ENCODE measurements around the gene MESD.

Gene MESD

GRCh38 chr15:80989518-80990478 lies at the start of gene MESD:
TSS of gene MESD (minus strand) at chr15:80989819. CDS start at chr15:80989791, 28 bp downstream.
- ATAC-seq, result peak; percentile 100
- peaks cover 9% of the 10 kb centered on the region for H3K36me3 Mint-ChIP-seq
- H3K4me3 Mint-ChIP-seq, result peak within 1 kb of the TSS; percentile 92
- peaks cover 43% of the 10 kb centered on the region for H3K4me1 Mint-ChIP-seq
- no peaks in the 10 kb centered on the region for H3K9me3 Mint-ChIP-seq
- peak within 1 kb of the TSS; percentile 91 for H3K27ac Mint-ChIP-seq
- no peaks in the 10 kb centered on the region for H3K27me3 Mint-ChIP-seq

GRCh38 chr15:81038975-81039607 lies 49.5 kb upstream of the MESD start:
- ATAC-seq, result no peak
- H3K36me3 Mint-ChIP-seq, result no peaks in the 10 kb centered on the region
- peaks cover 6% of the 10 kb centered on the region for H3K4me1 Mint-ChIP-seq
- no peak overlapping the region for H3K27ac Mint-ChIP-seq
- no peak overlapping the region for H3K4me3 Mint-ChIP-seq
- H3K27me3 Mint-ChIP-seq, result no peaks in the 10 kb centered on the region
- H3K9me3 Mint-ChIP-seq, result no peaks in the 10 kb centered on the region

- Mint-ChIP-seq H3K4me1 (peaks cover 6% of the 10 kb centered on the region), H3K27me3 (no peaks in the 10 kb centered on the region), H3K4me3 (no peak overlapping the region), H3K27ac (no peak overlapping the region), H3K9me3 (no peaks in the 10 kb centered on the region), H3K36me3 (no peaks in the 10 kb centered on the region)
- ATAC-seq, result no peak
Measured at GRCh38 chr15:81037952-81038743, 48.5 kb upstream of the MESD start.

- Mint-ChIP-seq H3K4me3 (no peak overlapping the region), H3K4me1 (peaks cover 18% of the 10 kb centered on the region), H3K36me3 (no peaks in the 10 kb centered on the region), H3K27ac (no peak overlapping the region), H3K9me3 (peaks cover 4% of the 10 kb centered on the region), H3K27me3 (no peaks in the 10 kb centered on the region)
- no peak for ATAC-seq
Measured at GRCh38 chr15:81033508-81033907, 43.9 kb upstream of the MESD start.

GRCh38 chr15:81032818-81033217 lies 43.2 kb upstream of the MESD start:
- Mint-ChIP-seq H3K27me3 (no peaks in the 10 kb centered on the region), H3K4me1 (peaks cover 18% of the 10 kb centered on the region), H3K36me3 (no peaks in the 10 kb centered on the region)

GRCh38 chr15:81032355-81032754 lies 42.7 kb upstream of the MESD start:
- Mint-ChIP-seq H3K4me1 (peaks cover 18% of the 10 kb centered on the region), H3K27me3 (no peaks in the 10 kb centered on the region), H3K4me3 (no peak overlapping the region), H3K36me3 (no peaks in the 10 kb centered on the region), H3K27ac (no peak overlapping the region), H3K9me3 (peaks cover 4% of the 10 kb centered on the region)
- ATAC-seq, result no peak

More at GRCh38 chr15:81032818-81033217, 43.2 kb upstream of the MESD start:
- Mint-ChIP-seq H3K9me3 (peaks cover 4% of the 10 kb centered on the region), H3K27ac (no peak overlapping the region), H3K4me3 (no peak overlapping the region)
- ATAC-seq, result no peak

- Mint-ChIP-seq H3K27ac (no peak overlapping the region), H3K36me3 (no peaks in the 10 kb centered on the region), H3K9me3 (peaks cover 4% of the 10 kb centered on the region), H3K27me3 (no peaks in the 10 kb centered on the region), H3K4me1 (peaks cover 24% of the 10 kb centered on the region), H3K4me3 (no peak overlapping the region)
- no peak for ATAC-seq
Measured at GRCh38 chr15:81031203-81031602, 41.6 kb upstream of the MESD start.

- Mint-ChIP-seq H3K27ac (no peak overlapping the region), H3K4me1 (peaks cover 27% of the 10 kb centered on the region), H3K27me3 (no peaks in the 10 kb centered on the region), H3K36me3 (no peaks in the 10 kb centered on the region), H3K4me3 (no peak overlapping the region), H3K9me3 (peaks cover 4% of the 10 kb centered on the region)
- ATAC-seq, result no peak
Measured at GRCh38 chr15:81030301-81030750, 40.7 kb upstream of the MESD start.

GRCh38 chr15:81029414-81030300 lies 40.0 kb upstream of the MESD start:
- ATAC-seq, result no peak
- H3K27me3 Mint-ChIP-seq, result no peaks in the 10 kb centered on the region
- H3K4me1 Mint-ChIP-seq, result peaks cover 33% of the 10 kb centered on the region
- no peak overlapping the region for H3K27ac Mint-ChIP-seq
- no peak overlapping the region for H3K4me3 Mint-ChIP-seq
- peaks cover 4% of the 10 kb centered on the region for H3K9me3 Mint-ChIP-seq
- H3K36me3 Mint-ChIP-seq, result no peaks in the 10 kb centered on the region

- Mint-ChIP-seq H3K27me3 (no peaks in the 10 kb centered on the region), H3K36me3 (no peaks in the 10 kb centered on the region), H3K4me3 (no peak overlapping the region), H3K4me1 (peaks cover 54% of the 10 kb centered on the region), H3K27ac (no peak overlapping the region), H3K9me3 (peaks cover 4% of the 10 kb centered on the region)
- no peak for ATAC-seq
Measured at GRCh38 chr15:81026836-81027599, 37.4 kb upstream of the MESD start.

GRCh38 chr15:81025721-81026370 lies 36.2 kb upstream of the MESD start:
- no peak overlapping the region for H3K27ac Mint-ChIP-seq
- peaks cover 4% of the 10 kb centered on the region for H3K9me3 Mint-ChIP-seq
- no peak overlapping the region for H3K4me3 Mint-ChIP-seq
- H3K27me3 Mint-ChIP-seq, result no peaks in the 10 kb centered on the region
- ATAC-seq, result no peak
- peaks cover 54% of the 10 kb centered on the region for H3K4me1 Mint-ChIP-seq
- H3K36me3 Mint-ChIP-seq, result no peaks in the 10 kb centered on the region

GRCh38 chr15:81024936-81025335 lies 35.3 kb upstream of the MESD start:
- Mint-ChIP-seq H3K4me3 (no peak overlapping the region), H3K27ac (peak overlapping the region; percentile 85), H3K36me3 (no peaks in the 10 kb centered on the region), H3K4me1 (peaks cover 52% of the 10 kb centered on the region), H3K27me3 (no peaks in the 10 kb centered on the region), H3K9me3 (peaks cover 4% of the 10 kb centered on the region)
- ATAC-seq, result no peak

- peak overlapping the region; percentile 70 for H3K4me3 Mint-ChIP-seq
Measured at GRCh38 chr15:81024265-81024872, 34.8 kb upstream of the MESD start.

More at GRCh38 chr15:81024265-81024872, 34.8 kb upstream of the MESD start:
- Mint-ChIP-seq H3K4me1 (peaks cover 46% of the 10 kb centered on the region), H3K9me3 (no peaks in the 10 kb centered on the region), H3K27ac (peak overlapping the region; percentile 85), H3K36me3 (no peaks in the 10 kb centered on the region), H3K27me3 (no peaks in the 10 kb centered on the region)
- ATAC-seq, result no peak

Data from stimulated activated memory B cell treated with anti-CD40 and anti-IgM and Interleukin-4, amounts not matched to agents 10 μg/mL and 1 μg/mL and 100 μg/mL, for 72 hours (primary cell).